WTC11 (cell line): Measurements from ENCODE around the gene HNRNPL. TPM values are rescaled to one million over a fixed set of nuclear protein-coding genes. Genes with fewer than 3 reads are reported as not detected.
A peak's percentile ranks its signal among the peaks of the same experiment; 100 is the strongest.

Experiments used
- ATAC-seq: fragments of 200-7000 bp; cut with Tn5 transposase; 2 replicates; pipeline ENCODE4 v1.10.0; 2021; ENCODE audit warnings: mild to moderate bottlenecking, moderate library complexity
- CTCF ChIA-PET: fragments of 300-600 bp; sonication (Branson Sonifier 250); formaldehyde crosslinking; loops from one replicate; lab custom pipeline; 2021; ENCODE audit warnings: antibody characterized with exemption; lab: Charles Lee
- POLR2A ChIA-PET: fragments of 350-600 bp; sonication (Branson Sonifier 250); formaldehyde crosslinking; loops from one replicate; lab custom pipeline; 2021; ENCODE audit warnings: antibody characterized with exemption; lab: Charles Lee
- DNase-seq: peaks from one replicate; pipeline ENCODE4 v3.0.0; 2021; ENCODE audit warnings: low spot score
- H3K27ac Mint-ChIP-seq: 2 replicates; pipeline ENCODE4 v1.8.0; 2021; ENCODE audit warnings: mixed read lengths
- H3K27me3 Mint-ChIP-seq: 2 replicates; pipeline ENCODE4 v1.8.0; 2021; ENCODE audit warnings: low read depth, mild to moderate bottlenecking, moderate library complexity, mixed read lengths
- H3K36me3 Mint-ChIP-seq: 2 replicates; pipeline ENCODE4 v1.8.0; 2021; ENCODE audit warnings: mixed read lengths
- H3K4me1 Mint-ChIP-seq: 2 replicates; pipeline ENCODE4 v1.8.0; 2022; ENCODE audit warnings: mixed read lengths
- H3K4me3 Mint-ChIP-seq: 2 replicates; pipeline ENCODE4 v1.8.0; 2021; ENCODE audit warnings: mild to moderate bottlenecking, moderate library complexity, mixed read lengths
- H3K9me3 Mint-ChIP-seq: 2 replicates; pipeline ENCODE4 v1.8.0; 2021; ENCODE audit warnings: mixed read lengths
- ATF2 ChIP-seq: sonication (generic); formaldehyde crosslinking; IDR thresholded peaks from 2 replicates; pipeline ENCODE4 v1.8.1; 2022; ENCODE audit warnings: low read depth, missing genetic modification reagents, borderline replicate concordance
- CDX4 ChIP-seq: fragments of 250-450 bp; sonication (Bioruptor Pico); IDR thresholded peaks from 2 replicates; pipeline ENCODE4 v1.9.0; 2021; ENCODE audit warnings: moderate library complexity, mild to moderate bottlenecking, inconsistent platforms, borderline replicate concordance
- CREM ChIP-seq: sonication (generic); formaldehyde crosslinking; IDR thresholded peaks from 2 replicates; pipeline ENCODE4 v1.8.1; 2022; ENCODE audit warnings: mild to moderate bottlenecking, missing genetic modification reagents, moderate library complexity
- CTCF ChIP-seq: fragments of 200-600 bp; IDR thresholded peaks from 2 replicates; pipeline ENCODE4 v1.8.0; 2022; ENCODE audit warnings: antibody characterized with exemption
- E2F5 ChIP-seq: sonication (generic); formaldehyde crosslinking; IDR thresholded peaks from 2 replicates; pipeline ENCODE4 v1.8.1; 2022; ENCODE audit warnings: mild to moderate bottlenecking, moderate library complexity, missing genetic modification reagents
- ELF4 ChIP-seq: sonication (generic); formaldehyde crosslinking; IDR thresholded peaks from 2 replicates; pipeline ENCODE4 v1.8.1; 2022; ENCODE audit warnings: low read depth, mild to moderate bottlenecking, moderate library complexity, missing genetic modification reagents
- MAX ChIP-seq: sonication (generic); formaldehyde crosslinking; IDR thresholded peaks from 2 replicates; pipeline ENCODE4 v1.8.0; 2022; ENCODE audit warnings: mild to moderate bottlenecking, missing genetic modification reagents
- NFATC4 ChIP-seq: fragments of 250-450 bp; sonication (Bioruptor Pico); IDR thresholded peaks from 2 replicates; pipeline ENCODE4 v1.9.0; 2021; ENCODE audit warnings: mild to moderate bottlenecking
- NR2C2 ChIP-seq: sonication (generic); formaldehyde crosslinking; IDR thresholded peaks from 2 replicates; pipeline ENCODE4 v1.8.0; 2022; ENCODE audit warnings: mild to moderate bottlenecking, missing genetic modification reagents
- NR3C1 ChIP-seq: sonication (generic); formaldehyde crosslinking; conservative IDR thresholded peaks from 2 replicates; pipeline ENCODE4 v1.8.1; 2023; ENCODE audit warnings: low read depth, mild to moderate bottlenecking, missing genetic modification reagents
- OVOL2 ChIP-seq: fragments of 250-450 bp; sonication (Bioruptor Pico); IDR thresholded peaks from 2 replicates; pipeline ENCODE4 v1.9.0; 2021; ENCODE audit warnings: mild to moderate bottlenecking, borderline replicate concordance
- SMAD3 ChIP-seq: sonication (generic); formaldehyde crosslinking; IDR thresholded peaks from 2 replicates; pipeline ENCODE4 v1.8.0; 2022; ENCODE audit warnings: missing genetic modification reagents, mild to moderate bottlenecking, borderline replicate concordance
- SOX15 ChIP-seq: fragments of 250-450 bp; sonication (Bioruptor Pico); IDR thresholded peaks from 2 replicates; pipeline ENCODE4 v1.9.0; 2021; ENCODE audit warnings: mild to moderate bottlenecking
- TEAD1 ChIP-seq: sonication (generic); formaldehyde crosslinking; IDR thresholded peaks from 2 replicates; pipeline ENCODE4 v1.8.0; 2022; ENCODE audit warnings: mild to moderate bottlenecking, missing genetic modification reagents
- USF1 ChIP-seq: sonication (generic); formaldehyde crosslinking; IDR thresholded peaks from 2 replicates; pipeline ENCODE4 v1.8.0; 2022; ENCODE audit warnings: mild to moderate bottlenecking, missing genetic modification reagents
- ZBTB21 ChIP-seq: sonication (generic); formaldehyde crosslinking; IDR thresholded peaks from 2 replicates; pipeline ENCODE4 v1.8.1; 2023; ENCODE audit warnings: mild to moderate bottlenecking, missing genetic modification reagents, borderline replicate concordance
- ZNF281 ChIP-seq: sonication (generic); formaldehyde crosslinking; IDR thresholded peaks from 2 replicates; pipeline ENCODE4 v1.8.0; 2023; ENCODE audit warnings: mild to moderate bottlenecking, missing genetic modification reagents
- ZNF416 ChIP-seq: fragments of 250-450 bp; sonication (Bioruptor Pico); IDR thresholded peaks from 2 replicates; pipeline ENCODE4 v1.9.0; 2021; ENCODE audit warnings: mild to moderate bottlenecking, inconsistent platforms
- total RNA-seq: library from RNA; stranded (reverse); gene quantifications from 3 replicates; pipeline ENCODE4 v1.2.3, GENCODE V29; 2021

The HNRNPL gene
- total RNA-seq, 1 experiment from 2014 or later: 779 TPM

GRCh38 chr19:38878575-38879399 is 29.0 kb upstream of the HNRNPL start:
- 0 out of 2 replicates have a peak, but pooled peaks have one; percentile 13 for TF ChIP-seq NR2C2
- no peak for TF ChIP-seq CDX4
- no peak for TF ChIP-seq ZNF416 (CRISPR knock-in tag)
- TF ChIP-seq E2F5 (CRISPR knock-in tag): no peak
- no peak for TF ChIP-seq TEAD1
- no peak for TF ChIP-seq CTCF
- no peak for TF ChIP-seq CREM
- TF ChIP-seq, all 79 proteins: peak for 1
- ATAC-seq: no peak
- H3K27ac Mint-ChIP-seq: no peak overlapping the region
- CTCF ChIA-PET: interaction anchor here (1.2 to 7.1 kb wide), 7 partner anchors 9 to 110 kb away, joined by 3 to 43 read pairs (median 6); partner anchors contain the start of genes MRPS12, NFKBIB and SARS2
- POLR2A ChIA-PET: interaction anchor here (0.7 kb wide), 1 partner anchor 9 kb away, joined by 3 read pairs; no protein-coding TSS in a partner anchor
- H3K4me3 Mint-ChIP-seq: no peak overlapping the region
- no peaks in the 10 kb centered on the region; the same call in 1 of the 2 replicates for H3K27me3 Mint-ChIP-seq
- H3K36me3 Mint-ChIP-seq: no peaks in the 10 kb centered on the region
- DNase-seq: no peak
- peaks cover 26% of the 10 kb centered on the region for H3K4me1 Mint-ChIP-seq
- no peaks in the 10 kb centered on the region for H3K9me3 Mint-ChIP-seq

- POLR2A ChIA-PET: interaction anchor here (0.6 to 0.7 kb wide), 3 partner anchors 9 to 282 kb away, joined by 3 to 5 read pairs (median 3); no protein-coding TSS in a partner anchor
Observed at GRCh38 chr19:38877781-38878574, 28.2 kb upstream of the HNRNPL start, which contains the start of gene RINL. Gene RINL, minus strand, starts transcription at chr19:38878275. Its CDS starts 1,533 bp downstream, at chr19:38876742.

More at GRCh38 chr19:38877781-38878574, 28.2 kb upstream of the HNRNPL start, which contains the start of gene RINL:
- Mint-ChIP-seq H3K4me1 (peaks cover 26% of the 10 kb centered on the region), H3K36me3 (no peaks in the 10 kb centered on the region), H3K4me3 (peak within 1 kb of the TSS; percentile 39; the same call in 1 of the 2 replicates), H3K9me3 (no peaks in the 10 kb centered on the region), H3K27ac (peak within 1 kb of the TSS; percentile 83; the same call in 1 of the 2 replicates), H3K27me3 (no peaks in the 10 kb centered on the region; the same call in 1 of the 2 replicates)
- TF ChIP-seq ZNF281 (CRISPR knock-in tag) (no peak), SOX15 (CRISPR knock-in tag) (no peak), MAX (CRISPR knock-in tag) (no peak), ATF2 (CRISPR knock-in tag) (no peak), USF1 (CRISPR knock-in tag) (no peak), ELF4 (CRISPR knock-in tag) (no peak), NFATC4 (CRISPR knock-in tag) (no peak), NR3C1 (CRISPR knock-in tag) (no peak), OVOL2 (CRISPR knock-in tag) (no peak), SMAD3 (CRISPR knock-in tag) (no peak), ZBTB21 (CRISPR knock-in tag) (no peak)
- DNase-seq (no peak), ATAC-seq (peak; percentile 45)
- CTCF ChIA-PET: interaction anchor here (0.7 to 7.1 kb wide), 8 partner anchors 9 to 122 kb away, joined by 3 to 43 read pairs (median 5); partner anchors contain the start of genes MRPS12, NFKBIB and SARS2
